ENCODE data around the gene PIGM.
"Not testable (repeated sequence)": the region's sequence is repeated elsewhere in the genome, so short reads cannot be mapped to it uniquely, and the experiment has no call there.

Gene PIGM

DNA sequence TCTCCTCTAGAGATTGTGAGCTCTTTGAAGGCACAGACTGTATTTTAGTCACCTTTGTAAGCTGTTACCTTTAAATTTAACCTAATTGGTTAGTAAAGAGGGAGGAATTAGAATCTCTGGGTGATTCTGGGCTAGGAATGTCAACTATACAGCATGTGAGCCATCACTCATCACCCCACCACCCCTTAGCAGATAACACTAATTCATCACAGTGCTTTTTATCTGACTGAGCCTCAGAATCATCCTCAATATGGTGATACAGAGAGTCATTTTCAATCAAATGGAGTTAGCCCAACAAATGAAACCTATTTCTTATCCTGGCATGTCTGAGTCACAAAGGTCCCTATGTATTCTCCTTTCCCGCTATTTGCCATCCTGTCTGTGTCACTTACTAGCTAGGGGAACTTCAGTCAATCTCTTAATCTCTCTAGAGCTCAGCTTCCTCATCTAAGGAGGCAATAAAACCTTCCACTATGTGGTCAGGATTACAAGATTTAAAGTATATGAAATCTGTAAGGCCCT, 24.9 kb upstream of the PIGM start:
- TF ChIP-seq CTCF (conservative IDR thresholded peaks at IDR 0.05; ENCODE audit: low read depth, low read length): no peak
- H3K36me3 ChIP-seq (ENCODE audit: insufficient read depth): no peaks in the 10 kb centered on the region
- no peak overlapping the region for H3K4me3 ChIP-seq (IDR thresholded peaks at IDR 0.05; ENCODE audit: insufficient read depth, low read depth, low read length)
- H3K4me2 ChIP-seq: no peak overlapping the region
- no peak overlapping the region for H3K27ac ChIP-seq
- peaks cover 5% of the 10 kb centered on the region; the same call in 1 of the 2 replicates for H3K27me3 ChIP-seq (ENCODE audit: insufficient read depth, low read depth)
- no peak overlapping the region for H3K9ac ChIP-seq
- no peak overlapping the region for H2AFZ ChIP-seq (ENCODE audit: low read depth)
- no peaks in the 10 kb centered on the region for H4K20me1 ChIP-seq (ENCODE audit: insufficient read depth)
- no peaks in the 10 kb centered on the region for H3K79me2 ChIP-seq (ENCODE audit: insufficient read depth, low read depth)
- no peaks in the 10 kb centered on the region for H3K4me1 ChIP-seq (ENCODE audit: low read depth, poor library complexity, severe bottlenecking)

DNA sequence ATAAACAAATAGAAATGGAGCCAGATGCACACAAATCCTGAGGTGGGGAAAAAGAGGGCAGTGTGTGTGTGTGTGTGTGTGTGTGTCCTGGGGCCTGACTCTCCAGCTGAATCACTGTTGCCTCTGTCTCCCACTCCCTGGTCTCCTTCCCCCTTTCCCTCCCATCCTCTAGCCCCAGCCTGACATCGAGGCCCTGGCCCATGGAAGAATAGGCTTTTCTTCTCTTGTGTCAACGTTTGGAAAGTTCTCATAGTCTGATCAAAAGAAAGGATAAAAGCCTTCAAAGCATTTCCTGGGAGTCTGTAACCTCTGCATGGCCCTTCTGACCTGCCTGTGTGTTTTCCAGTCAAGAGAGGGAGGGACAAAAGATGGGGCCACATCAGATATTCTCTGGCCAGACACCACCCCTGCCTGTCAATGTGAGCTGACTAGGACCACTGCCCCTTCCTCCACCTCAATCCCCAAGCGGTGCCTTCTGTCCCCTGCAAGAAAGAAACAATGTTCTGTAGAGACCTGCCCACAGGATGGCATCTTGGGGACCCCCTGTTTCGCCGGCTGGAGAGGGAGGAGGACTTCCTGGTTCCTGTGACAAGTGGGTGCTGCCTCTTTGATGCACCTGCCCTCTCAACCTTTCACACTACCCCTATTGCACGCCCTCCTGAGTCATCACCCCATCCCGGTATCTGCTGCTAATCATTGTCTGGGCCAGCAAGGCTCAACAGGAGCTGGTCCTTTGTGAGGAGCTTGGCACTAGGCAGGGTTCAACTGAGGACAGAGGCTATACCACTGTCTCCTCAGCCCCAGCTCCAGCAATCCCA, 22.0 kb upstream of the PIGM start:
- Histone ChIP-seq H3K4me2 (no peak overlapping the region), H3K9ac (no peak overlapping the region), H3K4me1 (ENCODE audit: low read depth, poor library complexity, severe bottlenecking) (peaks cover 5% of the 10 kb centered on the region), H3K36me3 (ENCODE audit: insufficient read depth) (no peaks in the 10 kb centered on the region), H4K20me1 (ENCODE audit: insufficient read depth) (no peaks in the 10 kb centered on the region), H3K79me2 (ENCODE audit: insufficient read depth, low read depth) (no peaks in the 10 kb centered on the region), H2AFZ (ENCODE audit: low read depth) (no peak overlapping the region), H3K27ac (no peak overlapping the region), H3K4me3 (IDR thresholded peaks at IDR 0.05; ENCODE audit: insufficient read depth, low read depth, low read length) (no peak overlapping the region), H3K27me3 (ENCODE audit: insufficient read depth, low read depth) (peaks cover 5% of the 10 kb centered on the region; the same call in 1 of the 2 replicates)
- no peak for TF ChIP-seq CTCF (conservative IDR thresholded peaks at IDR 0.05; ENCODE audit: low read depth, low read length)

DNA sequence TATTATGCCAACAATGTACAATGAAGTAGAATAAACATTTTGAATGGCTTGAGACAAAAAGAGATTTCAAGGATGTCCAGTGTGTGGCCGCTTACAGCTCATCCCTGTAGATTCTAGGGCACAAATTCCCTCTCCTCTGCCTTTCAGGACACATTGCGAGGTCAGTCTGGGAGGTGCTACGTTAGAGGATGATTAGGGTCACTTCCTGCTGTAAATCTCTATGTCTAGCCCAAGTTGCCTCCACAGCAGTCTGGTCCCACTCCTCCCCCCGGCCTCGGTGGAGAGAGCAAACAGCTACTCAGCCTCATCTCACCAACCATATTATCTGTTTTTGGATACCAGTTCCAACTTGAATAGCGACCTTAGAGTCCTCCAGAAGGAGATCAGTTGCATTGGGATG, 21.1 kb upstream of the PIGM start:
- H3K27ac ChIP-seq: no peak overlapping the region
- H3K79me2 ChIP-seq (ENCODE audit: insufficient read depth, low read depth): no peaks in the 10 kb centered on the region
- no peak overlapping the region for H3K4me2 ChIP-seq
- peaks cover 5% of the 10 kb centered on the region; the same call in 1 of the 2 replicates for H3K27me3 ChIP-seq (ENCODE audit: insufficient read depth, low read depth)
- no peak overlapping the region for H3K9ac ChIP-seq
- no peaks in the 10 kb centered on the region for H4K20me1 ChIP-seq (ENCODE audit: insufficient read depth)
- no peaks in the 10 kb centered on the region for H3K36me3 ChIP-seq (ENCODE audit: insufficient read depth)
- H2AFZ ChIP-seq (ENCODE audit: low read depth): no peak overlapping the region
- no peak for TF ChIP-seq CTCF (conservative IDR thresholded peaks at IDR 0.05; ENCODE audit: low read depth, low read length)
- H3K4me3 ChIP-seq (IDR thresholded peaks at IDR 0.05; ENCODE audit: insufficient read depth, low read depth, low read length): no peak overlapping the region
- H3K4me1 ChIP-seq (ENCODE audit: low read depth, poor library complexity, severe bottlenecking): peaks cover 12% of the 10 kb centered on the region

DNA sequence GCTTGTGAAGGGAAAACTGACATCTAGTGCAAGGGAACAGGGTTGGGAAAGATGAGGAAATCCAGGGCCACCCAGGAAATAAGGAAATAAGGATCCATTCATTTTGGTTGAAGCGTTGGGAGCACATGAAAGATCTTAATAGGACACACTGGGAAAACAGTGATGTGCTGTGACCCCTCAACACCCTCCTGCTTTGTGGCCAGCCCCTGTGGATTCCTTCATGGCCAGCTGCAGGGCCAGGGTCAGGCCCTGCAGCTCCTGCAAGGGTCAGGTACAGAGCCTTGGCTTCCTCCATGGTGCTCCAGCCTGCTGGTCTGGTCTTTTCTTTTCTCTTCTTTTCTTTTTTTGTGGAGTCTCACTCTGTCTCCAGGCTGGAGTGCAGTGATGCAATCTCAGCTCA, 18.8 kb upstream of the PIGM start:
- no peak overlapping the region for H3K4me3 ChIP-seq (IDR thresholded peaks at IDR 0.05; ENCODE audit: insufficient read depth, low read depth, low read length)
- H3K27me3 ChIP-seq (ENCODE audit: insufficient read depth, low read depth): peaks cover 5% of the 10 kb centered on the region; the same call in 1 of the 2 replicates
- no peaks in the 10 kb centered on the region for H4K20me1 ChIP-seq (ENCODE audit: insufficient read depth)
- no peaks in the 10 kb centered on the region for H3K36me3 ChIP-seq (ENCODE audit: insufficient read depth)
- H3K79me2 ChIP-seq (ENCODE audit: insufficient read depth, low read depth): no peaks in the 10 kb centered on the region
- no peak for TF ChIP-seq CTCF (conservative IDR thresholded peaks at IDR 0.05; ENCODE audit: low read depth, low read length)
- no peak overlapping the region for H3K4me2 ChIP-seq
- no peak overlapping the region for H3K27ac ChIP-seq
- no peak overlapping the region for H3K9ac ChIP-seq
- H3K4me1 ChIP-seq (ENCODE audit: low read depth, poor library complexity, severe bottlenecking): peaks cover 32% of the 10 kb centered on the region
- no peak overlapping the region for H2AFZ ChIP-seq (ENCODE audit: low read depth)

DNA sequence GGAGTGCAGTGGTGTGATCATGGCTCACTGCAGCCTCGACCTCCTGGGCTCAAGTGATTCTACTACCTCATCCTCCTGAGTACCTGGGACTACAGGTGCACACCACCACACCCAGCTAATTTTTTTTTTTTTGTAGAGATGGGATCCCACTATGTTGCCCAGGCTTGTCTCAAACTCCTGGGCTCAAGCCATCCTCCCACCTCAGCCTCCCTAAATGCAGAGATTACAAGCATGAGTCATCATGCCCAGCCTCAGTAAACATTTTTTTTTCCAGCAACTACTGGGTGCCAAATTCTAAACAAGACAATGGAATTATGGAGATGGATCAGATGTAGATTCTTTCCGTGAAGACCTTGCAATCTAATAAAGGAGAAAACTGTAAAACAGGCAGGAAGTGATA, 18.4 kb upstream of the PIGM start:
- H3K4me1 ChIP-seq (ENCODE audit: low read depth, poor library complexity, severe bottlenecking): peaks cover 32% of the 10 kb centered on the region
- H2AFZ ChIP-seq (ENCODE audit: low read depth); H3K9ac ChIP-seq; H3K27me3 ChIP-seq (ENCODE audit: insufficient read depth, low read depth); H3K4me2 ChIP-seq; H3K4me3 ChIP-seq (IDR thresholded peaks at IDR 0.05; ENCODE audit: insufficient read depth, low read depth, low read length); H3K79me2 ChIP-seq (ENCODE audit: insufficient read depth, low read depth); H3K27ac ChIP-seq; H3K36me3 ChIP-seq (ENCODE audit: insufficient read depth); H4K20me1 ChIP-seq (ENCODE audit: insufficient read depth): not testable (repeated sequence)

Data from KMS-11 (cell line).